Measurements from ENCODE around the gene UBR2.
"Not testable (repeated sequence)": the region's sequence is repeated elsewhere in the genome, so short reads cannot be mapped to it uniquely, and the experiment has no call there.

UBR2 gene

DNA sequence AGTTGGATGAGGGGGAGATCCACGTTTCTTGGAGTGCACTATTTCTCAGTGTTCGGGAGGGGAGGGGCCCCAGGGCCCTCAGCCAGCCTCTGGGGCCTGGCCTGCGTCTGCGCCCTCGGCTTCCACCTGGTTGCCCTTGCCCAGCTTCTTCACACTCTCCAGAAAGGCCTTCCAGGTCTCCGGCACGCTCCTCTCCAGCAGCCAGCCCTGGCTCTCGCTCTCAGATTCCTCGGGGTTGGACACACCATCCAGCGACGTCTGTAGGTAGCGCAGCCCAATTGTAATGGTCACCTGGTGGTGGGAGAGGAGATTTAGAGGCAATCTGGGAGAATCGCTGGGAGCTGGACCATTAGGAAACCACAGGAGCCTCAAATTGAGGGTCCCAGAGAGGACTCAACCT lies 134.4 kb downstream of the UBR2 start:
- TF ChIP-seq, protein P1, sequence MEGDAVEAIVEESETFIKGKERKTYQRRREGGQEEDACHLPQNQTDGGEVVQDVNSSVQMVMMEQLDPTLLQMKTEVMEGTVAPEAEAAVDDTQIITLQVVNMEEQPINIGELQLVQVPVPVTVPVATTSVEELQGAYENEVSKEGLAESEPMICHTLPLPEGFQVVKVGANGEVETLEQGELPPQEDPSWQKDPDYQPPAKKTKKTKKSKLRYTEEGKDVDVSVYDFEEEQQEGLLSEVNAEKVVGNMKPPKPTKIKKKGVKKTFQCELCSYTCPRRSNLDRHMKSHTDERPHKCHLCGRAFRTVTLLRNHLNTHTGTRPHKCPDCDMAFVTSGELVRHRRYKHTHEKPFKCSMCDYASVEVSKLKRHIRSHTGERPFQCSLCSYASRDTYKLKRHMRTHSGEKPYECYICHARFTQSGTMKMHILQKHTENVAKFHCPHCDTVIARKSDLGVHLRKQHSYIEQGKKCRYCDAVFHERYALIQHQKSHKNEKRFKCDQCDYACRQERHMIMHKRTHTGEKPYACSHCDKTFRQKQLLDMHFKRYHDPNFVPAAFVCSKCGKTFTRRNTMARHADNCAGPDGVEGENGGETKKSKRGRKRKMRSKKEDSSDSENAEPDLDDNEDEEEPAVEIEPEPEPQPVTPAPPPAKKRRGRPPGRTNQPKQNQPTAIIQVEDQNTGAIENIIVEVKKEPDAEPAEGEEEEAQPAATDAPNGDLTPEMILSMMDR (IDR thresholded peaks at IDR 0.05; ENCODE audit: low read depth, low read length), result no peak
- H3K4me3 ChIP-seq (ENCODE audit: low read depth, low read length), result no peak overlapping the region
- no peak for DNase-seq
- no peak overlapping the region for H3K27ac ChIP-seq
- H3K36me3 ChIP-seq, result peaks cover 28% of the 10 kb centered on the region
- no peaks in the 10 kb centered on the region for H3K9me3 ChIP-seq (ENCODE audit: severe bottlenecking)
- H3K27me3 ChIP-seq (ENCODE audit: insufficient read depth, low read depth, severe bottlenecking), result no peaks in the 10 kb centered on the region

DNA sequence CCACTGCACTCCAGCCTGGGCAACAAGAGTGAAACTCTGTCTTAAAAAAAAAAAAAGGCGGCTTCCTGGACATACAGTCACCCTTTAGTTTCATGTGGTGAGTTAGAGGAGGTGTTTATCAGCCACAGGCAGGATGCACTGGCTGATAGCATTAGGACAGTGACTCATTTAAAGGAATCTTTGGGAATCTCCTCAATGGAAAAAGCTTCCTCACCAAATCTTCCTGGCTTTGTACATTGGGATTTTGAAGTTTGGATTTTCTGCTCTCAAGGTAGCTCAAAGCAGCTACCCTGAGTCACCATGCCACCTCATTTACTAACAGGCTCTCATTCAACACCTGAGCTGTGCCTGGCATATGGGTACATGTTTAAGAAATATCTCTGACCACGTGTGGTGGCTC lies 138.4 kb downstream of the UBR2 start:
- no peaks in the 10 kb centered on the region for H3K9me3 ChIP-seq (ENCODE audit: severe bottlenecking)
- no peak overlapping the region for H3K27ac ChIP-seq
- H3K36me3 ChIP-seq, result peaks cover 16% of the 10 kb centered on the region
- H3K4me3 ChIP-seq (ENCODE audit: low read depth, low read length), result no peak overlapping the region
- no peak for DNase-seq
- TF ChIP-seq, protein P1 (IDR thresholded peaks at IDR 0.05; ENCODE audit: low read depth, low read length), result no peak
- H3K27me3 ChIP-seq (ENCODE audit: insufficient read depth, low read depth, severe bottlenecking), result no peaks in the 10 kb centered on the region

- not testable (repeated sequence) for DNase-seq; H3K4me3 ChIP-seq (ENCODE audit: low read depth, low read length); H3K27ac ChIP-seq; H3K27me3 ChIP-seq (ENCODE audit: insufficient read depth, low read depth, severe bottlenecking); H3K9me3 ChIP-seq (ENCODE audit: severe bottlenecking)
- H3K36me3 ChIP-seq, result peaks cover 13% of the 10 kb centered on the region
These were observed 139.0 kb downstream of the UBR2 start for GRCh38 chr6:42702786-42703185.

- no peaks in the 10 kb centered on the region for H3K9me3 ChIP-seq (ENCODE audit: severe bottlenecking)
- H3K4me3 ChIP-seq (ENCODE audit: low read depth, low read length), result no peak overlapping the region
- DNase-seq, result no peak
- TF ChIP-seq, protein P1 (IDR thresholded peaks at IDR 0.05; ENCODE audit: low read depth, low read length), result no peak
- H3K27me3 ChIP-seq (ENCODE audit: insufficient read depth, low read depth, severe bottlenecking), result no peaks in the 10 kb centered on the region
- H3K36me3 ChIP-seq, result peaks cover 7% of the 10 kb centered on the region; the same call in 1 of the 2 replicates
- peak overlapping the region; percentile 3; the same call in 1 of the 2 replicates for H3K27ac ChIP-seq
These were observed 140.6 kb downstream of the UBR2 start for GRCh38 chr6:42704251-42704936.

DNA sequence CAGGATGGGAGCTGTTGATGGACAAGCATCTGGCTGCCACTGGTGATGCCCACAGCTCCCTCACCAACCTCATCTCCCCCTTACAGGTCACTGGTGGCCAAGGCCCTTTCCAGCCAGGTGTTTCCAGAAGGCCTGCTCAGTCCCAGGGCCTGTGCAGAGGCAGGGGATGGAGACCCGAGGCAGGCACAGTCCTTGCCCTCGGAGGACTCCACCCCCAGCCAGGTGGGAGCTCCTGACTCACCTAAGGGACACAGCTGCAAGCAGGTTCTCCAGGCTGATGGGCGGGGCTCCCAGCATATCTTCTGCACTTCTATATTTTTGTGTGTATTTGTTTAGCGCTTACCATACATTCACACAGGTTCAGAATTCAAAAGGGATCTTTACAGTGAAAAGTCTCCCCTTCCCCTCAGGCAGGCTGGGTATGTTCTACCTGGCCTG lies 141.1 kb downstream of the UBR2 start:
- peaks cover 7% of the 10 kb centered on the region; the same call in 1 of the 2 replicates for H3K36me3 ChIP-seq
- H3K27me3 ChIP-seq (ENCODE audit: insufficient read depth, low read depth, severe bottlenecking), result no peaks in the 10 kb centered on the region
- TF ChIP-seq, protein P1 (IDR thresholded peaks at IDR 0.05; ENCODE audit: low read depth, low read length), result no peak
- no peak for DNase-seq
- no peak overlapping the region for H3K27ac ChIP-seq
- H3K9me3 ChIP-seq (ENCODE audit: severe bottlenecking), result no peaks in the 10 kb centered on the region
- H3K4me3 ChIP-seq (ENCODE audit: low read depth, low read length), result no peak overlapping the region

- H3K4me3 ChIP-seq (ENCODE audit: low read depth, low read length), result no peak overlapping the region
- no peaks in the 10 kb centered on the region for H3K27me3 ChIP-seq (ENCODE audit: insufficient read depth, low read depth, severe bottlenecking)
- no peak for DNase-seq
- H3K27ac ChIP-seq, result no peak overlapping the region
- H3K9me3 ChIP-seq (ENCODE audit: severe bottlenecking), result peaks cover 14% of the 10 kb centered on the region
- TF ChIP-seq, protein P1 (IDR thresholded peaks at IDR 0.05; ENCODE audit: low read depth, low read length), result no peak
- peaks cover 16% of the 10 kb centered on the region for H3K36me3 ChIP-seq
These were observed 143.8 kb downstream of the UBR2 start for GRCh38 chr6:42707595-42707994.

Data from WERI-Rb-1 (cell line).